Muscle layer of duodenum (tissue), 2 donors: ENCODE data around the gene ZCCHC12.

ENCODE experiments used
- H3K27ac ChIP-seq: one replicate; pipeline ENCODE4 v1.7.0; 2013; ENCODE audit warnings: mild to moderate bottlenecking, low read length
- H3K27me3 ChIP-seq: one replicate; pipeline ENCODE4 v1.7.0; 2013; ENCODE audit warnings: low read depth, mild to moderate bottlenecking, control low read depth, low read length
- H3K36me3 ChIP-seq, 2 donors: one replicate each; pipeline ENCODE4 v1.7.0; 2013; ENCODE audit warnings: low read length in 2 of 2, control low read depth in 1 of 2, mild to moderate bottlenecking in 1 of 2; ENCODE audit not compliant: insufficient read depth in 2 of 2, control insufficient read depth in 1 of 2
- H3K4me1 ChIP-seq, 2 donors: one replicate each; pipeline ENCODE4 v1.7.0; 2013; ENCODE audit warnings: low read length in 2 of 2, mild to moderate bottlenecking in 2 of 2, control low read depth in 1 of 2, moderate library complexity in 1 of 2; ENCODE audit not compliant: insufficient read depth in 2 of 2, control insufficient read depth in 1 of 2
- H3K4me3 ChIP-seq, 2 donors: one replicate each; pipeline ENCODE4 v1.7.0; 2013; ENCODE audit warnings: low read length in 2 of 2, low read depth in 1 of 2, mild to moderate bottlenecking in 1 of 2
- H3K9me3 ChIP-seq, 2 donors: one replicate each; pipeline ENCODE4 v1.7.0; 2013; ENCODE audit warnings: low read length in 2 of 2, control low read depth in 1 of 2, mild to moderate bottlenecking in 1 of 2; ENCODE audit not compliant: control insufficient read depth in 1 of 2
- donor health status: healthy.

ZCCHC12 gene

DNA sequence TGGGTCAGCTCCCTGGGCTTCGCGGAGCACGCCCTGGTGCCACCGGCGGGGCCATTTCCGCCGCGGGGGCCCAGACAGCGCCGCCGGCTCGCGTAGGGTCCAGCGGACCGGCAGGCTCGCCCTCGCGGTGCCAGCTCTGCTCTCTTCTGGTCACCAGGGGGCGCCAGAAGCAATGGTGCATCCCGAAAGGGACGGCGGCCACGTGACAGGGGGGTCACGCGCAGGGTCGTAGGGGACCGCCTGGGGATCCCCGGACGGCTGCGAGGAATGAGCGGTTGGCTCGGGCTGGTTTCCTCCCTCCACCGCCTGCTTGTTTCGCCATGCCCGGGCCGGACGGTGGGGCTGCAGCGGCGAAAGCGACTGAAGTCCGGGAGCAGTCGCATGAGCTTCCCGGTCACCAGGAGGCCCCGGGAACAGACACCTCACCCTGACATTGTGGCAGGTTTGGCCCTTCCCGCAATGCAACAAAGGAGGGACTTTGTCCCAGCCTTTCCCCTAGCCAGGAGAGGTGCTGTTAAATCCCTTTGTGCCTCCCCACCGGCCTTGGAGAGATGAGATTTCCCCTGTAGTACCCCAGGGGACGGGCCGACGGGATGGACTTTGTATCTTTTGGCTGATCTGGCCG, 15.8 kb downstream of the ZCCHC12 start:
- Histone ChIP-seq H3K4me1 (no peaks in the 10 kb centered on the region), H3K27ac (no peak overlapping the region), H3K4me3 (peak overlapping the region; percentile 37 to 54)

DNA sequence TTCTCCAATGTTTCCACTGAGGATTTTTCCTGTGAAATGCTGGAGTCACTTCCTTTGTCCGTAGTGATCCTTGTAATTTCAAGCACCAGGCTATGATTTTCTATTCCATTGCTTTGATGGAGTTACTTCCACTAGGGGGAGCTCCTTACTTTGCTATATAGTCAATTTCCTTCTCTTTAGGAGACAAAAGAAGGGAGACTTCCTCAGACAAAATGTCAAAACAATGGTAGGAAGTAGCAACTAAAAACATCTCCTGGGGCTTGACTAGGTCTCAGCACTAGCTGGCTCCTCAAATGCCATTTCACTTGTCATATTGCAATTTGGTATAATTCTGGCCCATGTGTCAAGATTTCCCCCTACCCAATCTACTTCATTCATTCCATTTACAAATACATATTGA, 24.1 kb downstream of the ZCCHC12 start:
- no peak overlapping the region for H3K4me3 ChIP-seq
- no peaks in the 10 kb centered on the region for H3K4me1 ChIP-seq
- H3K27ac ChIP-seq = no peak overlapping the region
- H3K36me3 ChIP-seq = no peaks in the 10 kb centered on the region
- no peaks in the 10 kb centered on the region for H3K27me3 ChIP-seq
- H3K9me3 ChIP-seq = no peaks in the 10 kb centered on the region

More for the DNA sequence above, 15.8 kb downstream of the ZCCHC12 start:
- no peaks in the 10 kb centered on the region for H3K36me3 ChIP-seq
- H3K27me3 ChIP-seq = no peaks in the 10 kb centered on the region
- H3K9me3 ChIP-seq = no peaks in the 10 kb centered on the region

DNA sequence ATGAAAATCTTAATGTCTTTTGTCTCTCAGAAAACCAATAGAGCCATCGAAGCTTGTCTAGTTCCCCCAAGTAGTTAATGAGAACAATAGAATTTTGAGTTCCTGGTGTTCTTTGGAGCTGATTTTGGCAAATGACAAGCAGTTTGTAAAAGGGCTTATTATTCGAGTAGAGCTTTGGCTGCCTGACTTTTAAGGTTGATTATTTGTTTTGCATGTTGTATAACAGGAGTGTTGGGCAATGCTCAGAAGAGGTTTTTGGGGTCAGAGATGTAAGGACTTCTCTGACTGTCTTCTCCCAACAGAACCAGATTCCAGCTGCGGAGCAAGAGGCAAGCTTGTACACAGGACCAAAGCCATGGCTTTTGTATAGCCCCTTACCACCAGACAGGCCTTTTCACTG, 30.0 kb downstream of the ZCCHC12 start:
- Histone ChIP-seq H3K4me1 (no peaks in the 10 kb centered on the region), H3K27me3 (no peaks in the 10 kb centered on the region), H3K36me3 (no peaks in the 10 kb centered on the region), H3K27ac (no peak overlapping the region), H3K9me3 (no peaks in the 10 kb centered on the region), H3K4me3 (no peak overlapping the region)

DNA sequence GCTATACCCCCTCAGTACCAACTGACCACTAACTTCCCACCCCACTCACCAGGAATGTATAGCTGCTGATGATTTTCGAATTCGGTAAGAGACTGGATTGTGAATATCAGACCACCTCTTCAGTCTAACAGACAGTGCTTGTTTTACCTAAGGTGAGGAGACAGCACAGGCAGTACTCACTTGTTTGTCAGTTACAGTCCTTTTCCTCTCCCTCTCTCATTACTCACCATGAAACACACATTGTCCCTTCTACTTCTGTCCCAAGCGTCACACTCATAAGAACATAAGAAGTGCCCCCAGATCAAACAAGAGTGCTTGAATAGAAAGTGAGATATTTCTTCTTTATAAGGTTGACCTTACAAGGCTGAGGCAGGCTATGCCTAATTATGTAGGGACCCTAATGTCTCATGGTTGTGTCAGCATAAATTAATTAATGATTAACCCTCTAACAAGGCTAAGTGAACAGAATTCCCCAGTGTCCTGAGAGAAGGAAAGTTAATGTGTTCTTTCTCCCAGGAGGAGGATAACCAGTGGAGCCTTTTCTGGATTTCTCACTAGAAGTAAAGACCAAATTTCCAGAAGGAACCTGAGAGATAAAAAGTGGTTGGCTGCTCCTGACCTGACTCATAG, 32.2 kb downstream of the ZCCHC12 start:
- Histone ChIP-seq H3K36me3 (no peaks in the 10 kb centered on the region), H3K9me3 (no peaks in the 10 kb centered on the region), H3K27ac (no peak overlapping the region), H3K4me3 (no peak overlapping the region), H3K4me1 (no peaks in the 10 kb centered on the region), H3K27me3 (no peaks in the 10 kb centered on the region)

DNA sequence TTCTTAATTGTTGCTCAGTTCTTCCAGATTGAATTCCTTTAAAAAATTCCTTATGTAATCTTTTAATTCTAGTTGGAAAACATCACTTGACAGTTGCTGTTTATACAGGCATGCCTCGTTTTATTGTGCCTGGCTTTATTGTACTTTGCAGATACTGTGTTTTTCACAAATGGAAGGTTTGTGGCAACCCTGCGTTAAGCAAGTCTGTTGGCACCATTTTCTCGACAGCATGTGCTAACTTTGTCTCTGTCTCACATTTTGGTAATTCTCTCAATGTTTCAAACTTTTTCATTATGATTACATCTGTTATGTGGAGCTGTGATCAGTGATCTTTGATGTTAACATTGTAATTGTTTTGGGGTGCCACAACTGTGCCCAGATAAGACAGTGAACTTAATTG, 33.4 kb downstream of the ZCCHC12 start:
- Histone ChIP-seq H3K27me3 (no peaks in the 10 kb centered on the region), H3K27ac (no peak overlapping the region), H3K36me3 (no peaks in the 10 kb centered on the region), H3K4me1 (no peaks in the 10 kb centered on the region), H3K9me3 (no peaks in the 10 kb centered on the region), H3K4me3 (no peak overlapping the region)

DNA sequence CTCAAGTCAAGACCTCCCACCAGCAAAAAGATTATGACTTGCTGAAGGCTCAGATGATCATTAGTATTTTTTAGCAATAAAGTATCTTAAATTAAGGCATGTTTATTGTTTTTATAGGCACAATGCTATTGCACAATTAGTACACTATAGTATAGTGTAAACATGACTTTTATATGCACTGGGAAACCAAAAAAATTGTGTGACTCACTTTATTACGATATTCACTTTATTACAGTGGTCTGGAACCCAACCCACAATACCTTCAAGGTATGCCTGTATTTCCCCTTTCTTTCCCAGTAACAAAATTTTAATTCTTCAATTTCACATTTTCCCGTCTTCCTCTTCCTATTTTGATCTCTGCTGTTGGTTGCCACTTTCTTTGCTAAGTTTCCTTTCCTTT, 37.7 kb downstream of the ZCCHC12 start:
- no peaks in the 10 kb centered on the region for H3K4me1 ChIP-seq
- H3K27ac ChIP-seq = no peak overlapping the region
- H3K9me3 ChIP-seq = no peaks in the 10 kb centered on the region
- no peak overlapping the region for H3K4me3 ChIP-seq
- no peaks in the 10 kb centered on the region for H3K27me3 ChIP-seq
- no peaks in the 10 kb centered on the region for H3K36me3 ChIP-seq

DNA sequence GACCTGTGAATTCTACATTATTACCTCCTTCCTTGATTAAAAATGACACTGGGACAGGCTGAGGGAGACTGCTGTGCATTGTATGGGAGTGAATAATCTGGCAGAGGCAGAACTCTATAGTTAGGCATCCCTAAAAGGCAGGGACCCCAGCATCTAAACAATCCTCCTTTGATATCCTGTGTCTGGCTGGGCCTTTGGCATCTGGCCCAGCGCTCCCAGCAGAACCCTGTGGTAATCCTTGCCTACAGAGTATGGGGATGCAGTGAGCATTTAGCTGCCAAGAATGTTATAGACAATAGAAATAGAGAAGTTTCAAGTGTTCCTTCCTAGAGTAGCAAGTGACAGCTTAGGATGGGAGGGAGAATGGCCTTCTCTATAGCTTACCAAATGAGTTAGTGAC, 38.5 kb downstream of the ZCCHC12 start:
- no peaks in the 10 kb centered on the region for H3K27me3 ChIP-seq
- no peak overlapping the region for H3K27ac ChIP-seq
- no peaks in the 10 kb centered on the region for H3K4me1 ChIP-seq
- H3K36me3 ChIP-seq = no peaks in the 10 kb centered on the region
- no peaks in the 10 kb centered on the region for H3K9me3 ChIP-seq
- no peak overlapping the region for H3K4me3 ChIP-seq

DNA sequence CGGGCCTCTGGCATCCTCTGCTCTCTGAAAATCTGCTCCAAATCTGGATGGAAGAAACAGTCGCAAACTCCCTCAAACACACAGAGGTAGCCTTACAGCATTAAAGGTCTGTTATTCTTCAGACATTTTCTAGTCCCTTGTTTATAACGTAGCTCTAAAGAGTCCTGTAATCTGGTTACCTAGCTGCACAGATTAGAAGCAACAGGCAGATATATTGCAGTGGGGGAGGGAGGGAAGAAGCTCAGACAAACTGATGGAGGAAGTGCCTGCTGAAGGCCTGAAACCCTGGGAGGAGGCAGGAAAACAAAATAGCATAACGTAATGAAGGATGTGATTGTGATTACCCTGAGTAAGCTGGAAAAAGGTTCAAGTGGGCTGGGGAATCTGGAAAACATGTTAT, 39.4 kb downstream of the ZCCHC12 start:
- Histone ChIP-seq H3K36me3 (no peaks in the 10 kb centered on the region), H3K4me1 (no peaks in the 10 kb centered on the region), H3K27ac (no peak overlapping the region), H3K4me3 (no peak overlapping the region), H3K9me3 (no peaks in the 10 kb centered on the region), H3K27me3 (no peaks in the 10 kb centered on the region)

DNA sequence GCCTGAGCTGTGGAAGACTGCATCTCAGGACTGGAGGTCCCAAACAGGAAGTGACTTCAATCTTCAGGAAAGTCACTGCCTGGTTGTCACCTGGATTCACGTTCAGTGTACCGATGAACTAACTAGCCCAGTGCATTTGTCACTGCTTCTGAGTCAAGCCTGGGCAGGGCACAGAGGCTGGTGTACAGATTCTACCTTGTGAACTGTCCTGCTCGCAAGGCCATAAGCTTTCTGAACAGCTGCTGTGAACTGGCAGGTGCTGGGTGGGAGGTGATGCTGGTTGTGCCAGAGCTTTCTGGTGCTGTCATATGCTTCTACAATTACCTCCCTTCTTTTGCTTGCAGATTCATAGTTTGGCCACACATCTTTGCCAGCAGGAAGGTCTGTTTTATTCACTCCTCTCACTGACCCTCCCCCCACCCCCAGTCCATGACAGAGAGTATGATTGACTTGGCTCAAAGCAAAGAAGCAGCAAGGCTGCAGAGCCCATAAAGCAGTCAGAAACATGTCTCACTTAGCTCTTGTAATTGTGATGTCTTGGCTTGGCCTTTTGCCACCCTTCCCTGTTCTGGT, 40.5 kb downstream of the ZCCHC12 start:
- Histone ChIP-seq H3K36me3 (no peaks in the 10 kb centered on the region), H3K27ac (no peak overlapping the region), H3K4me3 (no peak overlapping the region)

DNA sequence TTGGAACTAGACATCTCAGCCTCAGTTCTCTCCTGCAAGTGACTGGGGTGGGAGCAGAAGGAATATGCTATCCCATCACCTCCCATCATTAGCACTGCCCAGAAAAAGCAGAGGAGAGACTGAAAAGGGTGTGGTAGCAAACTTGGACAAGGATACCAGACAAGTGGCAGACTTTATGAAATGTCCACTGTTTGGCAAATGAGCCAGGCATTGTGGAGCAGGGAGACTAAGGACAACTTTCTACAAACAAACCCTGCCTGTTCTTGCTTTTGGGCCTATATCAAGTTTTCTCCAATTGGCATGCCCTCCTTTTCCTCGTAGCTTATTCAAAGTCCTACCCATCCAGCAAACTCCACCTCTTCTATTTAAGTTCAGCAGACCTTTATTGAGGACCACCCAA, 41.6 kb downstream of the ZCCHC12 start:
- H3K36me3 ChIP-seq = no peaks in the 10 kb centered on the region
- H3K27ac ChIP-seq = no peak overlapping the region
- no peaks in the 10 kb centered on the region for H3K9me3 ChIP-seq
- H3K4me3 ChIP-seq = no peak overlapping the region
- no peaks in the 10 kb centered on the region for H3K27me3 ChIP-seq
- H3K4me1 ChIP-seq = no peaks in the 10 kb centered on the region

More for the DNA sequence above, 40.5 kb downstream of the ZCCHC12 start:
- Histone ChIP-seq H3K4me1 (no peaks in the 10 kb centered on the region), H3K27me3 (no peaks in the 10 kb centered on the region), H3K9me3 (no peaks in the 10 kb centered on the region)

DNA sequence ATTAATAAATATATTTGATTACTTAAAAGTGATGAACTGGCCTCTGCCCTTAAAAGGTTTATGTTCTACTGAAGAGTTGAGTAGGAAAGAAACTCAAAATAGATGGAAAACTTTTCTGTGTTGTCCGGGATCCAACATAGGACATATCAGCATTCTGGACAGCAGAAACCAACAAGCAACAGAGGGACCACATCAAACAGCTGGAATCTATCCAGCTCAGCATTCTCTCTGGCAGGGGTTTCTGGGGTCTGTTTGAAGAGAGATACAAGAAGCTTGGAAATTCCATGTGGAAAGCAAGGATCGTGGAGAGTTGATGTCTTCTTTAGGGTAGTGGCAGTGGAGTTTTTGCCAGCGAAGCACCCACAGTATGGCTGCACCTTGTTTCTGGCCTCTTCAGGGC, 43.6 kb downstream of the ZCCHC12 start:
- Histone ChIP-seq H3K4me3 (no peak overlapping the region), H3K27me3 (no peaks in the 10 kb centered on the region), H3K27ac (no peak overlapping the region), H3K4me1 (peaks cover 0 to under 1% of the 10 kb centered on the region in 2 donors), H3K9me3 (no peaks in the 10 kb centered on the region), H3K36me3 (no peaks in the 10 kb centered on the region)
